Measurements from ENCODE around the gene GNG7.
"Not testable (repeated sequence)": the region's sequence is repeated elsewhere in the genome, so short reads cannot be mapped to it uniquely, and the experiment has no call there.

Gene GNG7

DNA sequence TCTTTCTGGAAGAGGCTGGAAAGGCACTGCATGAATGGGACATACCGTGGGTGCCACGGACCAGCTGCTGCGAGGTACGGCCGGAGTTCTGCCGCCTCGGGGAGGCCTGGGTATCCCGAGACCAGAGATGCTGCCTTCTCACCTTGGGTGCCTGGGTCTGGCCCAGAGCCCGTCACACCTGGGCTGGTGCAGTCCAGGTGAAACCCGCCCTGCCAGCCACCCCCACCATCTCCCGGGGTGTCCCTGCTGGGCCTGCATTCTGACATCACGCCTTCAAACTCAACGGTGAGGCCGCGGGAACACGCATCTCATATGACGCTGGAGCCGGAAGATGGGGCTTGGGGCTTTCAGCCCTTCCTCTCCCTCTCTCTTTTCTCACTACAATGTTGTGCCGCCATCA lies 128.6 kb downstream of the GNG7 start:
- DNase-seq = no peak

DNA sequence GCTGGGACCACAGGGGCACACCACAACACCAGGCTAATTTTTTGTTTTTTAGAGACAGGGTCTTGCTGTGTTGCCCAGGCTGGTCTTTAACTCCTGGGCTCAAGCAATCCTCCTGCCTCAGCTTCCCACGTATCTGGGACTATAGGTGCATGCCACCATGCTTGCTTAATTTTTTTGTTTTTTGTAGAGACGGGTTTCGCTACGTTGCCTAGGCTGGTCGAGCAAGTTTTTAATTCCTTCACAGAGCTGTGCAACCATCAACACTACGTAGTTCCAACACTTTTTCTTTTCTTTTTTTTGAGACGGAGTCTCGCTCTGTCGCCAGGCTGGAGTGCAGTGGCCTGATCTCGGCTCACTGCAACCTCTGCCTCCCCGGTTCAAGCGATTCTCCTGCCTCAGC lies 130.3 kb downstream of the GNG7 start:
- DNase-seq = not testable (repeated sequence)

DNA sequence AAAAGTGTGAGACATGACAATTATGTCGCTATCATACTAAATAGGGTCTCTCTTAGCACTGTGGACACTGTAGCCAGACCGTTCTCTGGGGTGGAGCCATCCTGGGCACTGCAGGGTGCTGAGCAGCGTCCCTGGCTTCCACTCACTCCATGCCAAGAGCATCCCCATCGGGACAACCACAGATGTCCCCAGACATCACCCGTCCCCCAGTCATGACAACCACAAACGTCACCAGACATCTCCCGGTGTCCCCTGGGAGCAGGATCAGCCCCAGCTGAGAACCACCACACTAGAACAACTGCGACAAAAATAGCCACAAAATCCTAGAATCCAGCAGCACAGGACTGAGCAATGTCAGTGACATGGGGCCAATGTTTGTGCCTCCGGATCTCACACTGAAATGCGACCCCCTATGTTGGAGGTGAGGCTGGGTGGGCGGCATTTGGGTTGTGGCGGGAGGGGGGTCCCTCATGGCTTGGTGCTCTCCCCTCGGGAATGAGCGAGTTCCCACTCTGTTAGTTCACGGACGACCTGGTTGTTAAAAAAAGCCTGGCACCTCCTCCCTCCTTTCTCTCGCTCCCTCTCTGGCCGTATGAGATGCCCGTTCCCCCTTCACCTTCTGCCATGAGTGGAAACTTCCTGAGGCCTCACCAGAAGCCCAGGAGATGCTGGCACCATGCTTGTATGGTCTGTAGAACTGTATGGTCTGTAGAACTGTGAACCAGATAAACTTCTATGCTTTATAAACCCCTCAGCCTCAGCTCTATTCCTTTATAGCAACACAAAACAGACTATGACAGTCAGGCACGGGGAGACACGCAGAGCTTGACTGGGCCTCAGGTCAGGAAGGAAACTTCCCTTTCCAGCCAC lies 132.7 kb downstream of the GNG7 start:
- no peak for DNase-seq

DNA sequence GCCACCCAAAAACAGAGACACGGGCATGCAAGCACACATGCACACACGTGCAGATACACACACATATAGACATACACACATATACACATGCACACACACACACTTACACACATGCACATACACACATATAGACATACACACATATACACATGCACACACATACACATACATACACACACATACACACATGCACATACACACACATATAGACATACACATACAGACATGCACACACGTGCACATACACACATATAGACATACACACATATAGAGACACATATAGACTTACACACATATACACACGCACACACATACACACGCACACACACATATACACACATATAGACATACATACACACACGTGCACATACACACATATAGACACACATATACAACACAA lies 134.5 kb downstream of the GNG7 start:
- DNase-seq = no peak

DNA sequence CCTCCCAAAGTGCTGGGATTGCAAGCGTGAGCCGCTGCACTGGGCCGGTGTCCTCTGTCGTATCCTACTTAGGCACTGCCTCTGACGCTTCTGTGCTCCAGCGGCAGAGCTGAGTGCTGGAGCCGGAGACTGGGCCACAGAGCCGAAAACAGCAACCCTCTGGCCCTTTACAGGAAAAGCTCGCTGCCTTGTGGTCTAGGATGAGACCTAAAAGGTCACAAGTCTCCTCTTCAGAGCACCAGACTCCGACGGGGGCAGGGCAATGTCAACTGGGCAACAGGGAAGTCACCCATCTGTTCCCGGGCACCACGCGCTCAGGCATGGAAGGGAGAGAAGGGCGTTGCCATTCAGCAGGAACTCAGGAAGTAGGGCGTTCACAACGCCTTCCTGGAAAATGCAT lies 134.9 kb downstream of the GNG7 start:
- DNase-seq = peak; percentile 49

DNA sequence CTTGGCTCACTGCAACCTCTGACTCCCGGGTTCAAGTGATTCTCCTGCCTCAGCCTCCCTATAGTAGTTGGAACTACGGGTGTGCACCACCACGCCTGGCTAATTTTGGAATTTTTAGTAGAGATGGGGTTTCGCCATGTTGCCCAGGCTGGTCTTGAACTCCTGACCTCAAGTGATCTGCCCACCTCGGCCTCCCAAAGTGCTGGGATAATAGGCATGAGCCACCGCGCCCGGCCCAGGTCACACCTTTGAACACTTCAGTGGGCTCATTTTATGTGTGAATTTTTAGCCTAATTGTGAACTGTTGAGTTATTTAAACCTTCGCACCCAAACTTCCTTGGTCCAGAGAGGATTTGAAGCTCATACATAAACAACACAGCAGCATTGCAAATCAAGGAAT lies 138.9 kb downstream of the GNG7 start:
- not testable (repeated sequence) for DNase-seq

DNA sequence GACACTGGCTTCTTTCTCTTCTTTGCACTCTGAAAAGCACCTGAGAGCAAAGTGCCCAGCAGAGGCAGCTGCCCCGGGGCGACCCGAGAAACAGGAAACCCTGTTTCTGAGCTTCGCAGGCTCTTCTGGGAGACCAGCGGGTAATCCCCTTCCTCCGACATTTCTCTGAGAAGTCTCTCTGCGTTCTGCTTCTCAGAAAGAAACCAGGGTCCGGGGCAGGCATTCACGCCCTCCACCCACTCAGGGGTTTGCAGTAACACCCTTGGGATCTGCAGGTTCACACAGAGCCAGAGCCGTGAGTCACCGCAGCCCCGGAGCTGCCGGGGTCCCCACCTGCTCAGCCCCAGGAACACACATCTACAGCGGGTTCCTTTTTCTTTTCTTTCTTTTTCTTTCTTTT lies 140.6 kb downstream of the GNG7 start:
- DNase-seq = no peak

DNA sequence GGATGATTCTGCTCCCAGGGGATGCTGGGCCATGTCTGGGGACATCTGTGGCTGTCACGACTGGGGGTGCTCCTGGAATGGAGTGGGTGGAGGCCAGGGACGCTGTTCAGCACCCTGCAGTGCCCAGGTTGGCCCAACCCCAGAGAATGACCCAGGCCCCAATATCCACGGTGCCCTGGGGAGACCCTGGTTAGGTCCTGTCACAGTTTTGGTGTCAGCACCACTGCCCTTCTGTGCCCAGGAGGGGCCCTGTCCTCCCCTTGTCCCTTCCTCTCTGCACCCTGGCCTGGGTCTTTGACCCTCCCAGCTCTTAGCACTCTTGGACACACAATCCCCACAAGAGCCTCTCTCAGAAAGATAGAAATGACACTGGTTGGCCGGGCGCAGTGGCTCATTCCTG lies 141.3 kb downstream of the GNG7 start:
- DNase-seq = no peak

DNA sequence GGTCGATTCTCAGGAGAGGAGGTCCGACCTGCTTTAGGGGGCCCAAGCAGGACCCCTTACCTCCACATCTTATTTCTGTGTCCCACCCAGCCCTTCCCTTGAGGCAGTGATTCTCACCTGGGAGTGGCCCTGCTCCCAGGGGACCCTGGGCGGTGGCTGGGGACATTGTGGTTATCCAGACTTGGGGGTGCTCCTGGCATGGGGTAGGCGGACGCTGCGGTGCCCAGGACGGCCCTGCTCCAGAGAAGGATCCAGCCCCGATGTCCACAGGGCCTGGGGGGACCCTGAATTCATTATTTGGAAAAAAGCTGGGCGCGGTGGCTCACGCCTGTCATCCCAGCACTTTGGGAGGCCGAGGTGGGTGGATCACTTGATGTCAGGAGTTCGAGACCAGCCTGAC lies 142.1 kb downstream of the GNG7 start:
- DNase-seq = no peak

DNA sequence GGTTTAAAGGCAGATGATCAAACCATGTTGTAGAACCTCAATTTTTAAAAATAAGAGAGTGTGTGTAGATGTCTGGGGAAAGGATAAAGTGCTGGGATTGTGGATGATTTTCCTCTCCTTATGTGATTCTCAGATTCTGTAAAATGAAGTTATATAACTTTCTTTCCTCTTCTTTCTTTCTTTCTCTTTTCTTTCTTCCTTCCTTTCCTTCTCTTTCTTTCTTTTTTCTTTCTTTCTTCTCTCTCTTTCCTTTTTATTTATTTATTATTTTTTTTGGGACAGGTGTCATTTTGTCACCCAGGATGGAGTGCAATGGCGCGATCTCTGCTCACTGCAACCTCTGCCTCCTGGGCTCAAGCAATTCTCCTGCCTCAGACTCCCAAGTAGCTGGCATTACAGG lies 144.0 kb downstream of the GNG7 start:
- no peak for DNase-seq

DNA sequence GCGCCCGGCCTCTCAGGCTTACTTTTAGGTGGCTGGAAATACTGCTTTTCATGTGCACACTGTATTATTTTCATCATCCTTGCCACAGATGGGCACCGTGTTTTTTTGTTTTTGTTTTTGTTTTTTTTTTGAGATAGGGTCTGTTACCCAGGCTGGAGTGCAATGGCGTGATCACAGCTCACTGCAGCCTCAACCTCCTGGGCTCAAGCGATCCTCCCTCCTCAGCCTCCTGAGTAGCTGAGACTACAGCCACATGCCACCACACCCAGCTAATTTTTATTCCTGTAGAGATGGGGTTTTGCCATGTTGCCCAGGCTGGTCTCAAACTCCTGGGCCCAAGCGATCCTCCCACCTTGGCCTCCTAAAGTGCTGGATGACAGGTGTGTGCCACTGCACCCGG lies 144.4 kb downstream of the GNG7 start:
- not testable (repeated sequence) for DNase-seq

DNA sequence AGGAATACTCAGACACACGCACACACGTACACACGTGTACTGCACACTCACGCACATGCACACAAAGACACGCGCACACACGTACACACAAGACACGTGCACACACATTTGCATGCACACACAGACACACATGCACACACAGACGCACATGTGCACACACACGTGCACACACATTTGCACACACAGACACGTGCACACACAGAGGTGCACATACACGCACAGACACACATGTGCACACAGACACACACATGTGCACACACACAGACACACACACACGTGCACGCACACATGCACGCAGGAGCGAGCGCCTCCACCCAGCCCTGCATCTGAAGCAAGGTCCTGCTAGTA lies 145.4 kb downstream of the GNG7 start:
- no peak for DNase-seq

DNA sequence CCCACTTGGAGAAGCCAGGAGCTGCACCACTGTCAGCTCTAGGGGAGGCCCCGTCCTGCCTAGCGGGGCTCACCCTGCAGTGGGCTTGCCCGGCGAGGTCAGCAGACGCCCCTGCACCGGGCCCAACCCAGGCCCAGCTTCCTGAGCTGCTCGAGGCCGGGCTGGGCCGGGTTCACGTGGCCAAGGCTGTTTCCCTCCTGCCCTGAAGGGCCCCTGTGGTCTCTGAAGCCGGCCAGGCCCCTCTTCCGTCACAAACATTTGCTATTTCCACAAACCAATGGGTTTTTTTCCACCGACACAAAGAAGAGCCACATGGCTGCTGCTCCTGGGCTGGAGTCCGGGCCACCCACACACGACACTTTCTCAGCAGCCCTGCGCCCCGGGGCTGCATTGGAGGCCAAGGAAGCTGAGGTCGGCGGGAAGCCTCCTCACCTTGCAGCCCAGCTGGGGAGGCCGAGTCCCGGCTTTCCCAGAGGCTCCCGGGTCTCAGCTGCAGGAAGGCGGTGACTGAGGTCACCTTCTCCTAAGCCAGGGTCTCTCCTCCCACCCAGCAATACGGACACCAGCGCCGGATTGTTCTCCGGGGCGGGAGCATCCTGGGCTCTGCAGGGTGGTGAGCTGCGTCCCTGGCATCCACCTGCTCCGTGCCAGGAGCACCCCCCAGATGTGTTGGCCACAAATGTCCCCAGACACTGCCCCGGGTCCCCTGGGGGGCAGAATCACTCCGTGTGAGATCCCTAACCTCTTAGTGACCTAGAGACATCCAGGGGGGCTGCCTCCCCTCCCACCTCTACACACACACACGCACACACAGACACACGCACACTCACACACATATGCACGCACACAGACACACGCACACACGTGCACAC lies 146.0 kb downstream of the GNG7 start:
- no peak for DNase-seq

DNA sequence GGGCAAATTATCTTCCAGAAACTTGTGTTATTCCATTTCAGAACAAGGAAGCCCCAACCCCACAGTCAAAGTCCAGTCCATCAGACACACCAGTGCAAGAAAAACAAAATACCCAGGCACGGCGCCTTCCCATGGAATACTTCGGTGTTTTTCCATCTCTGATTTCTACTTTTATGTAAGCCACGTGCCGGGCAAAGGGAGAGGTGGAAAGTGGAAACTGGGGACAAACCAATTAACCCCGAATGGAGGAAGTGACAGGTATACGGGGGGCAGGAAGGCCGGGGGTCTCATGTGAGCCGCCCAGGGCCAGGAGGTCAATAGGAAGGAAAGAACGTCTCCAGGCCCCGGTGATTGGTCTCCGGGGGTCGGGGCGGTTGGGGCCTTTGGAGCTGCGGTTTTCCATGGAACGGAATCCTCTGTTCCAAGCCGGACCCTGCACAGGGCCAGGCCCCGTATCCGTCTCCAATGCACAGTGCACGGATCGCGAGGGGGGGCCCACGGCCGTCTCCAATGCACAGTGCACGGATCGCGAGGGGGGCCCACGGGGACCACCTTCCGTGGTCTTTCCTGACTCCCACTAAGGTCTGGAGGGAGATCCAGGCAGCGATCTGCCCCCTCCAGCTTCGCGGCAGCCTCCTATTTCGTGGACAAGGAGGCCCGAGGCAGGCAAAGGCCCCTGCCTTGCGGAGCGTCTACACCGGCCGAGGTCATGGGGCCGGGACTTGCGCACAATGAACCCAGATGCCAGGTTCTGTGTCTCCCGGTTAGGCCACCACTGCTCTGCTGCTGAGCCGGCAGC lies 146.9 kb downstream of the GNG7 start:
- no peak for DNase-seq

DNA sequence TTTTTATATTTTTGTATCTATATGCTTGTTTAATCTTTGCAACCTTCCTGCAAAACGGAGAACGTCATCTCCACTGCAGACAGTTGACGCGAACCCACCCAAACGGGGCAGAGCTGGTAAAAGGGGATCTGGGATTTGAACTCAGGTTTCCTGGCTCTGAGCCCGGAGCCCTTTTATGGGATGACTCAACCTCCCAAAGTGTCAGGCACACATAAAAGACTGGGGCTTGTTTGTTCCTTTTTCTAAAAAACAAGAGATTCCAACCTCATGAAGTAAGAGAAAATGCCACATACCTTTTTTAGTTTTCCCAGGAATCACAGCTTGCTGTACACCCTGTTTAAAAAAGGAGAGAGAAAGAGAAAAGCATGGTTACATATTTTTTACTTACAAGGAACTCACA lies 147.6 kb downstream of the GNG7 start:
- no peak for DNase-seq

DNA sequence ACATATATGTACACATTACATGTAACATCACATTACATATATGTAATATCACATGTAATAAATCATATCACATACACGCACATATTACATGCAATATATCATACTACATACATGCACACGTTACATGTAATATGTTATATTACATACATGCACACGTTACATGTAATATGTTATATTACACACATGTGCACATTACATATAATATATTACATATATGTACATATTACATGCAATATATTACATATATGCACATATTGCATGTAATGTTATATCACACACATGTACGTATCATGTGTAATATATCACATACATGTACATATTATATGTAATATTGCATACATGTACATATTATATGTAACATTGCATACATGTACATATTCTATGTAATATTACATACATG lies 149.0 kb downstream of the GNG7 start:
- DNase-seq = no peak

DNA sequence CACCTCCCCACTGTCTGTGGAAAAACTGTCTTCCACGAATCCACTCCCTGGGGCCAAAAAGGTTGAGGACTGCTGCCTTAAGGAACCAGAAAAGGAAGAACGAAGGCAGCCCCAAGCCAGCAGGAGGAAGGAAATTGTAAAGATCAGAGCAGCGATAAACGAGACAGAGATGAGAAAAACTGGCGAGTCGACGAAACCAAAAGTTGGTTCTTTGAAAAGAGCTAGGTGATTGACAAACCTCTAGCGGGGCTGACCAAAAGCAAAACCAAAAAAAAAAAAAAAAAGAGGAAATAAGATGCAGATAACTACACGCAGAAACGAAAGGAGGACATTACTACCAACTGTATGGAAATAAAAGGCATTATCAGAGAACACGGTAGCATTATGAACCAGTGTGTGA lies 149.6 kb downstream of the GNG7 start:
- DNase-seq = peak; percentile 84

DNA sequence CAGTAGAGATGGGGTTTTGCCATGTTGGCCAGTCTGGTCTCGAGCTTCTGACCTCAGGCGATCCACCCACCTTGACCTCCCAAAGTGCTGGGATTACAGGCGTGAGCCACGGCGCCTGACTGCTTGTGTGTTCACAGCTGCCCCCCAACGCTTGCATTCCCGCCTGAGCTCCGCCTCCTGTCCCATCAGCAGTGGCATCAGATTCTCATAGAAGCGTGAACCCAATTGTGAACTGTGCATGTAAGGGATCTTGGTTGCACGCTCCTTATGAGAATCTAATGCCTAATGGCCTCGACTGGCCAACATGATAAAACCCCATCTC lies 150.7 kb downstream of the GNG7 start:
- no peak for DNase-seq

DNA sequence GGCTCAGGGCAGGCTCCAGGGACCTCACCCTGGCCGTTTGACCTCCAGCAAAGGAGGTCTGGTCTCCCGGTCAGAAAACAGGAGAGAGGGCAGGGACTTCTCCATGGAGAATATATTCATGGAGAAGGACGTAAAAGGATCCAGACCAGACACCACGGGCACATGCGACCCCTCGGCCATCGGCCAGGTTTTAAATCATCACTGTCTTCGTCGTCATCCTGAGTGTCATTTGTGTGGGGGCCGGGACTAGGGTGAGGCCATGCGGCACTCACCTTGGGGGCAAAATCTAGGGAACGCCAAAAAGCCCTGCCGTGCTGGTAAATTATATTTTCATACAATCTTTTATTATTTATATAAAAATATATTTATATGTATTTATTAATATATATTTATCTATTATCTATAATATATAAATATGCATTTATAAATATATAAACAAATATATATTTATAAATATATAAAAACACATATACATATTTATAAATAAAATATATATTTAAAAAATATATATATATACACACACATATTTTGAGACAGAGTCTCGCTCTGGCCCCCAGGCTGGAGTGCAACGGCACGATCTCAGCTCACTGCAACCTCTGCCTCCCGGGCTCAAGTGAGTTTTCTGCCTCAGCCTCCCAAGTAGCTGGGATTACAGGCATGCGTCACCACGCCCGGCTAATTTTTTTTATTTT lies 151.2 kb downstream of the GNG7 start:
- no peak for DNase-seq

DNA sequence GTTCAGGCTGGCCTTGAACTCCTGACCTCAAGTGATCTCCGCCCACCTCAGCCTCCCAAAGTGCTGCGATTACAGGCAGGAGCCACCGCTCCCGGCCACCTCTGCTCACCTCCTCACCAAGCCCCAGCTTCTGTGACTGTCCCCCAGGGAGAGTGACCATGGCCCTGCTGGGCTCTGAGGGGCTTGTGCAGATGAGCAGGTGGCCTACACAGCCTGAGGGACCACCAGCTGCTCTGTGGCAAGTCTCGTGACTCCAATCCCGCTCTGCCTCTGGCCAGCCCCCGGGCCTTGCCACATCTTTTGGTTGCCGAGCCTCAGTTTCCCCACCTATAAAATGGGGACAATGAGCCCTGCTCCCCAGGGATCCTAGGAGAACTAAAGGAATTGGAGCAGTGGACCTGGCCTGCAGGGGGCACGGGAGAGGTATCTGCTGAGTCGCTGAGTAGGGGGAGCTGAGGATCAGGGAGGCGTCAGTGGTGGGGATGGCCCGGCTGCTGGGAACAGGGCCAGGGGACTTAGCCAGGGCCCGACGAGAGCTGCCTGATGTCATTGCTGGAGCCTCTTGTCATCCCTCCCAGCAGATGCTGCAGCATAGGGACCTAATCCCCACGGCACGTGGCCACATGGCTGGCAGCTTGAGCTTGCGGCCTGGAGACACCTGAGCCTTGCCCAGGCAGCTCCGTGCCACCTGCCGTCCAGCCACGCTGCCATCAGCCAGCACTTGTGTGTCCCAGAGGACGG lies 151.9 kb downstream of the GNG7 start:
- no peak for DNase-seq

DNA sequence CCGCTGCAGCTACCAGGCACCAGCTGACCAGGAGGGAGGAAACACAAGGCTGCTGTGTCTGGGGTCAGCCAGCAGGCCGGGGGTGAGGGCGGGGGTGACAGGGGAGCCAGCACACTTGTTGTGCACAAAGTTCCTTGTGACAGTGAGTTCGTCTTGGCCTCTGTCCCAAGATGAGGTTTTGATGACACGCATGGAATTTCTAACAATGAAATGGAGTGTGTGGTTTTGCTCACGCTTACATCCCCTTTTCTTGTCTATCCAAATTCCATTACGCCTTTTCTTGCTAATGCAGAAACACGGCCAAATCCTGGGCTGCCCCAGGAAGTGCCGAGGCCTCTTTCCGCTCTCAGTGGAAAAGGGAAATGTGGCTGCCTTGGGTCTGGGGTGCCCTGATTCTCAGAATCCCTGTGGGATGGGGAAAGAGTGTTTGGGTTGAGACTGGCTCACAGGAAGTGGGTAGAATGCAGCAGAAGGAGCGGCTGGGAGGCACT lies 152.7 kb downstream of the GNG7 start:
- peak; percentile 54 for DNase-seq

DNA sequence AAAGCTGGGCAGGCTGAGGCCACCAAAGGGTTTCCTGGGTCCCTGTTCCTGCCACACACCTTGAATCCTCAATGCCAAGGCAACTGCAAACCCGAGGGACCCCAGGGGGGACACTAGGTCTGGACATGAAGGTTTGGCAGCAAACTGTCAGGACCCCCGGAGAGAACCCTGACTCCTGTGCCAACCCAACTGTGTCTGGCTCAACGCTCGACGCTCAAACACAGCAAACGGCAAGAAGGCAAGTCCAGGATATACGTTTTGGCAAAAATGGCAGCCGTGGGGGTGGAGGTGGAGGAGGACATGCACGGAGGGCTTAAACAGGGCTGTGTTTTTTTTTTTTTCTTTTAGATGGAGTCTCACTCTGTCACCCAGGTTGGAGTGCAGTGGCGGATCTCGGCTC lies 153.5 kb downstream of the GNG7 start:
- DNase-seq = no peak

Data from hematopoietic multipotent progenitor cell treated with erythropoietin and hydrocortisone succinate and interleukin-3 and kit ligand, for 6 days (in vitro differentiated cells).